MCF 10A (cell line): ENCODE measurements around the gene SIRPA. TPM values are rescaled to one million over a fixed set of nuclear protein-coding genes. Genes with fewer than 3 reads are reported as not detected.

ENCODE experiments used
- BruUV-seq: library from RNA; stranded (reverse); fragments of 400-500 nt; replicated peaks from 2 replicates; lab custom pipeline; 2021; lab: Mats Ljungman, UMichigan
- CTCF ChIA-PET: fragments of 300-600 bp; sonication (Branson Sonifier 250); formaldehyde crosslinking; extraction: SDS; loops from one replicate; lab custom pipeline; 2021; ENCODE audit warnings: antibody characterized with exemption, inconsistent platforms; lab: Yijun Ruan, JAX
- POLR2A ChIA-PET: fragments of 300-600, 350-650 bp; sonication (Branson Sonifier 250); formaldehyde crosslinking; extraction: SDS; loops from one replicate; lab custom pipeline; 2020; ENCODE audit warnings: antibody characterized with exemption, inconsistent platforms; lab: Yijun Ruan, JAX
- DNase-seq: peaks from one replicate; pipeline ENCODE4 v3.0.0-alpha.2; 2018; ENCODE audit not compliant: unreplicated experiment
- H3K27ac Mint-ChIP-seq: one replicate; pipeline ENCODE4 v1.8.0; 2022; ENCODE audit warnings: mild to moderate bottlenecking, low read depth, mixed read lengths; ENCODE audit not compliant: unreplicated experiment
- H3K27me3 Mint-ChIP-seq: one replicate; pipeline ENCODE4 v1.8.0; 2022; ENCODE audit warnings: mixed read lengths; ENCODE audit not compliant: insufficient read depth, unreplicated experiment
- H3K36me3 Mint-ChIP-seq: one replicate; pipeline ENCODE4 v1.8.0; 2022; ENCODE audit warnings: mild to moderate bottlenecking, moderate library complexity, mixed read lengths; ENCODE audit not compliant: insufficient read depth, unreplicated experiment
- H3K4me1 Mint-ChIP-seq: one replicate; pipeline ENCODE4 v1.8.0; 2022; ENCODE audit warnings: mixed read lengths; ENCODE audit not compliant: insufficient read depth, unreplicated experiment
- H3K4me3 Mint-ChIP-seq: one replicate; pipeline ENCODE4 v1.8.0; 2022; ENCODE audit warnings: mild to moderate bottlenecking, moderate library complexity, mixed read lengths; ENCODE audit not compliant: unreplicated experiment
- H3K9me3 Mint-ChIP-seq: one replicate; pipeline ENCODE4 v1.8.0; 2022; ENCODE audit warnings: mixed read lengths; ENCODE audit not compliant: unreplicated experiment
- CTCF ChIP-seq: fragments of 200-600 bp; IDR thresholded peaks from one replicate; pipeline ENCODE4 v1.8.0; 2022; ENCODE audit warnings: antibody characterized with exemption, mild to moderate bottlenecking; ENCODE audit not compliant: unreplicated experiment
- intact Hi-C: fragments of 100-400 bp; cut with micrococcal nuclease; formaldehyde crosslinking; loops from 2 replicates; pipeline ENCODE4 v1.14.1; 2022
- total RNA-seq: library from RNA; stranded (reverse); gene quantifications from 2 replicates; pipeline ENCODE4 v1.2.3, GENCODE V29; 2022

SIRPA gene
- total RNA-seq, 1 experiment from 2014 or later = 18.0 TPM

- H3K4me3 Mint-ChIP-seq = no peak overlapping the region
- no peaks in the 10 kb centered on the region for H3K36me3 Mint-ChIP-seq
- intact Hi-C loops = no loop called here
- no peak overlapping the region for H3K27ac Mint-ChIP-seq
- TF ChIP-seq CTCF = no peak
- H3K27me3 Mint-ChIP-seq = peaks cover 25% of the 10 kb centered on the region
- POLR2A ChIA-PET = interaction anchor here (0.7 to 1.6 kb wide), 8 partner anchors 9 to 872 kb away, joined by 3 to 5 read pairs (median 3); partner anchors contain the start of gene STK35
- DNase-seq = no peak
- BruUV-seq = no TSS peak
- no peaks in the 10 kb centered on the region for H3K9me3 Mint-ChIP-seq
- no peaks in the 10 kb centered on the region for H3K4me1 Mint-ChIP-seq
- CTCF ChIA-PET = interaction anchor here (0.7 to 2.0 kb wide), 4 partner anchors 10 to 214 kb away, joined by 4 to 12 read pairs (median 4); no protein-coding TSS in a partner anchor
Observed at GRCh38 chr20:1959156-1959555, 63.9 kb downstream of the SIRPA start.

GRCh38 chr20:1961374-1961773, 66.2 kb downstream of the SIRPA start:
- H3K27ac Mint-ChIP-seq = no peak overlapping the region

GRCh38 chr20:1964061-1964460, 68.9 kb downstream of the SIRPA start:
- no TSS peak for BruUV-seq
- Mint-ChIP-seq H3K4me3 (no peak overlapping the region), H3K36me3 (no peaks in the 10 kb centered on the region), H3K27ac (no peak overlapping the region), H3K4me1 (no peaks in the 10 kb centered on the region), H3K27me3 (peaks cover 41% of the 10 kb centered on the region), H3K9me3 (no peaks in the 10 kb centered on the region)
- POLR2A ChIA-PET = interaction anchor here (1.1 to 2.0 kb wide), 3 partner anchors 9 to 129 kb away, joined by 3 to 7 read pairs (median 4); no protein-coding TSS in a partner anchor
- DNase-seq = no peak
- intact Hi-C loops = loop anchor here (10.0 kb wide), 2 partner anchors 199 to 491 kb away; no protein-coding TSS in a partner anchor
- no peak for TF ChIP-seq CTCF
- CTCF ChIA-PET = interaction anchor here (0.6 to 4.4 kb wide), 3 partner anchors 133 to 209 kb away, joined by 3 to 95 read pairs (median 4); no protein-coding TSS in a partner anchor

More at GRCh38 chr20:1961374-1961773, 66.2 kb downstream of the SIRPA start:
- ChIA-PET CTCF (interaction anchor here (0.6 to 1.5 kb wide), 4 partner anchors 9 to 211 kb away, joined by 3 to 8 read pairs (median 4); no protein-coding TSS in a partner anchor), POLR2A (interaction anchor here (1.6 kb wide), 1 partner anchor 20 kb away, joined by 3 read pairs; no protein-coding TSS in a partner anchor)
- Mint-ChIP-seq H3K9me3 (no peaks in the 10 kb centered on the region), H3K27me3 (peaks cover 25% of the 10 kb centered on the region), H3K4me3 (no peak overlapping the region), H3K4me1 (no peaks in the 10 kb centered on the region), H3K36me3 (no peaks in the 10 kb centered on the region)
- BruUV-seq = no TSS peak
- no peak for TF ChIP-seq CTCF
- intact Hi-C loops = loop anchor here (10.0 kb wide), 2 partner anchors 197 to 493 kb away; no protein-coding TSS in a partner anchor
- no peak for DNase-seq

DNA sequence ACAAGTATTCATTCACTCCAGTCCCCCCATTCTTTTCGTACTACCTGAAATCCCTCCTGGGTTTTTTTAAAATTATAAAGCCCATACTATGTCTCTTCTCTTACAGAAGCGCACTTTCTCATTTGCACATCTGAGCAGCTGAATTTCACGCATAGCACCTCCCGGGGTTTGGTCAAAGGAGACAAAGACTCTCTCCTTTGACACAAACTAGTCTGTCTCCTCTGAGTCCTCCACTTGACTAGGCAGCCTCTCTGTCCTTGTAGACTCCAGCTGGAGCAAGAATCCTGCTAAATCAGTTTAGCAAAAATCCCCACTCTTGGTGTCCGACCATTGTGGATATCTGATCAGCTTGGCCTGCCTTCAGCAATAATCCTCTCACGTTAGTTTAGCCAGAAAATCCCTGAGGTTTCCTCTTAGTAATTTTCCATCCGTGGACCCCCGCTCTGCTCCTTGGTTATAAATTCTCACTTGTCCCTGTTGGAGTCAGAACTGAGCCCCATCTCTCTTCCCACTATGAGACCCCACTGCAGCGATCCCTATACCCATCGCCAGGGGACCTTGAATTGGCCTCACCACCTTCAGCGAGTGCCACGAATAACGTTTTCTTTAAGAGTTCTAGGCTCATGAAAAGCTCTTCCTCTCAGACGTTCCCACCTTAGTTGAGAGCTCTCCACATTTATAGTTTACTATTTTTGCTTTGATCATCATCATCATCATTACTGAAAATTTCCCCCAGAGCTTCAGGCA, 69.6 kb downstream of the SIRPA start:
- H3K27me3 Mint-ChIP-seq = peaks cover 49% of the 10 kb centered on the region
- ChIA-PET CTCF (interaction anchor here (0.6 to 4.4 kb wide), 37 partner anchors 9 to 524 kb away, joined by 3 to 95 read pairs (median 5); no protein-coding TSS in a partner anchor), POLR2A (interaction anchor here (0.6 to 2.0 kb wide), 9 partner anchors 9 to 208 kb away, joined by 3 to 7 read pairs (median 3); no protein-coding TSS in a partner anchor)
- H3K9me3 Mint-ChIP-seq = no peaks in the 10 kb centered on the region
- TF ChIP-seq CTCF = no peak
- no peak overlapping the region for H3K27ac Mint-ChIP-seq
- no TSS peak for BruUV-seq
- no peak for DNase-seq
- intact Hi-C loops = loop anchor here (1.0 to 10.0 kb wide), 4 partner anchors 128 to 490 kb away; no protein-coding TSS in a partner anchor
- H3K36me3 Mint-ChIP-seq = no peaks in the 10 kb centered on the region
- H3K4me1 Mint-ChIP-seq = no peaks in the 10 kb centered on the region
- H3K4me3 Mint-ChIP-seq = no peak overlapping the region
